Stimulated activated CD8-positive, alpha-beta memory T cell treated with anti-CD3 and anti-CD28 coated beads, Interleukin-2, amount 100 ng/mL, for 1 hour (primary cell): ENCODE measurements around the gene HOMER3.

ENCODE experiments used
- DNase-seq, 2 donors: peaks; one replicate each; pipeline ENCODE4 v3.0.0-alpha.2; 2020; ENCODE audit warnings: low read depth in 2 of 2

The HOMER3 gene

GRCh38 chr19:18879579-18880373, 61.2 kb downstream of the HOMER3 start:
- no peak for DNase-seq
